ENCODE results near the gene EMP2. TPM values are rescaled to one million over a fixed set of nuclear protein-coding genes. Genes with fewer than 3 reads are reported as not detected.

EMP2 gene
- polyA plus RNA-seq, 1 experiment, result 57.8 TPM

DNA sequence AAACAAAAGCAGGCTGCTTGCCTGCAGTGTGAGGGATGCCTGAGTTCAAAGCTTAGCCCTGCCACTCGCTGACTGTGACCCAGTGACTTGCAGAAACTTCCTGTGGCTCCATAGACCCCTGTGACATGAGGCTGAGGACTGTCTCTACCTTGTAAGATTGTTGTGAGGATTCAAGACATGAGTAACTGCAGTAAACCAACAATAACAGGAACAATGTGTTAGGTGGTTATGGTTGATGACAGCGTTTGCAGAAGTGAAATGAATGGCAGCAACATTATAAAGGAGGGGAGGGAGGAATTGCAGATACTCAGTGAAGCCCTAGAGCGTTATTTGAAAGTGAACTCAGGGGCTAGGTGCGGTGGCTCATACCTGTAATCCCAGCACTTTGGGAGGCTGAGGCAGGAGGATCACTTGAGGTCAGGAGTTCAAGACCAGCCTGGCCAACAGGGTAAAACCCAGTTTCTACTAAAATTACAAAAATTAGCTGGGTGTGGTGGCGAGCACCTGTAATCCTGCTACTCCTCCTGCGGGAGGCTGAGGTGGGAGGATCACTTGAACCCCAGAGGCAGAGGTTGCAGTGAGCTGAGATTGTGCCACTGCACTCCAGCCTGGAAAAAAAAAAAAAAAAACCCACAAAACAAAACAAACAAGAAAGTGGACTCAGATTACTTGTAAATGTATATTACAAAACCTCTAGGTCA lies 33.5 kb upstream of the EMP2 start:
- ChIA-PET POLR2A (no interaction called here), CTCF (interaction anchor here (1.1 kb wide), 1 partner anchor 33 kb away, joined by 6 read pairs; the partner anchor contains the start of gene EMP2)
- no peak overlapping the region for H3K4me3 ChIP-seq (ENCODE audit: low read depth, low read length)
- TF ChIP-seq, protein P1, sequence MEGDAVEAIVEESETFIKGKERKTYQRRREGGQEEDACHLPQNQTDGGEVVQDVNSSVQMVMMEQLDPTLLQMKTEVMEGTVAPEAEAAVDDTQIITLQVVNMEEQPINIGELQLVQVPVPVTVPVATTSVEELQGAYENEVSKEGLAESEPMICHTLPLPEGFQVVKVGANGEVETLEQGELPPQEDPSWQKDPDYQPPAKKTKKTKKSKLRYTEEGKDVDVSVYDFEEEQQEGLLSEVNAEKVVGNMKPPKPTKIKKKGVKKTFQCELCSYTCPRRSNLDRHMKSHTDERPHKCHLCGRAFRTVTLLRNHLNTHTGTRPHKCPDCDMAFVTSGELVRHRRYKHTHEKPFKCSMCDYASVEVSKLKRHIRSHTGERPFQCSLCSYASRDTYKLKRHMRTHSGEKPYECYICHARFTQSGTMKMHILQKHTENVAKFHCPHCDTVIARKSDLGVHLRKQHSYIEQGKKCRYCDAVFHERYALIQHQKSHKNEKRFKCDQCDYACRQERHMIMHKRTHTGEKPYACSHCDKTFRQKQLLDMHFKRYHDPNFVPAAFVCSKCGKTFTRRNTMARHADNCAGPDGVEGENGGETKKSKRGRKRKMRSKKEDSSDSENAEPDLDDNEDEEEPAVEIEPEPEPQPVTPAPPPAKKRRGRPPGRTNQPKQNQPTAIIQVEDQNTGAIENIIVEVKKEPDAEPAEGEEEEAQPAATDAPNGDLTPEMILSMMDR (IDR thresholded peaks at IDR 0.05; ENCODE audit: insufficient read depth, low read depth, low read length), result no peak
- H3K27me3 ChIP-seq (ENCODE audit: control insufficient read depth, insufficient read depth, low read length), result no peaks in the 10 kb centered on the region
- H3K36me3 ChIP-seq (ENCODE audit: control insufficient read depth, insufficient read depth, low read length), result no peaks in the 10 kb centered on the region
- DNase-seq (ENCODE audit: low read depth), result no peak

DNA sequence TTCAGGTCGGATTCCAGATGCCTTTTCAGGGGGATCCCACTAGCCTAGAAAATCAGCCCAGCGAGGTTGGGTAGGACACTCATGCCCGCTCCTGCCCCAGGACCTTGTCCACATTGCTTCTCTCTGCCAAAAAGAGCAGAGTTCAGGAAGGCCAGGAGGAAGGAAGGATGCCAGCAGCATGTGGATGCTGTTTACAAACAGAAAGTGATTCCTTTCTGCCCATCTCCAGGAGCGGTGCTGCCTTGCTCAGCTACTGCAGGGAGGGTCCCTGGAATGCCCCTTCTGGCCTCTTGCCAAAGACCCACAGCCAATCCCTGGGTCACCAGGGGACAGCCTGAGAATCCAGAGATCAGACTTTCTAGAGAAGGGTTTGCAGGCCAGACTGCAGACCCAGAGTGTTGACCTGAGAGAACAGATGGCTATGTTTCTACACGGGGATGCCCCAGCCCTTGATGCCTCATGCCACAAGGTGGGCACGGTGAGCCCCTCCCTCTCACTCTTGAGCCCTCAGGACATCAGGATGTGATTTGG lies 32.3 kb upstream of the EMP2 start:
- ChIA-PET CTCF (no interaction called here), POLR2A (no interaction called here)
- Histone ChIP-seq H3K4me3 (ENCODE audit: low read depth, low read length) (no peak overlapping the region), H3K27me3 (ENCODE audit: control insufficient read depth, insufficient read depth, low read length) (no peaks in the 10 kb centered on the region), H3K36me3 (ENCODE audit: control insufficient read depth, insufficient read depth, low read length) (no peaks in the 10 kb centered on the region)
- TF ChIP-seq, protein P1 (IDR thresholded peaks at IDR 0.05; ENCODE audit: insufficient read depth, low read depth, low read length), result no peak
- DNase-seq (ENCODE audit: low read depth), result no peak

GRCh38 chr16:10611825-10612342 lies 31.5 kb upstream of the EMP2 start:
- H3K27me3 ChIP-seq (ENCODE audit: control insufficient read depth, insufficient read depth, low read length), result no peaks in the 10 kb centered on the region
- H3K36me3 ChIP-seq (ENCODE audit: control insufficient read depth, insufficient read depth, low read length), result no peaks in the 10 kb centered on the region
- TF ChIP-seq, protein P1 (IDR thresholded peaks at IDR 0.05; ENCODE audit: insufficient read depth, low read depth, low read length), result no peak
- POLR2A ChIA-PET, result no interaction called here
- no peak overlapping the region for H3K4me3 ChIP-seq (ENCODE audit: low read depth, low read length)
- CTCF ChIA-PET, result no interaction called here
- DNase-seq (ENCODE audit: low read depth), result no peak

DNA sequence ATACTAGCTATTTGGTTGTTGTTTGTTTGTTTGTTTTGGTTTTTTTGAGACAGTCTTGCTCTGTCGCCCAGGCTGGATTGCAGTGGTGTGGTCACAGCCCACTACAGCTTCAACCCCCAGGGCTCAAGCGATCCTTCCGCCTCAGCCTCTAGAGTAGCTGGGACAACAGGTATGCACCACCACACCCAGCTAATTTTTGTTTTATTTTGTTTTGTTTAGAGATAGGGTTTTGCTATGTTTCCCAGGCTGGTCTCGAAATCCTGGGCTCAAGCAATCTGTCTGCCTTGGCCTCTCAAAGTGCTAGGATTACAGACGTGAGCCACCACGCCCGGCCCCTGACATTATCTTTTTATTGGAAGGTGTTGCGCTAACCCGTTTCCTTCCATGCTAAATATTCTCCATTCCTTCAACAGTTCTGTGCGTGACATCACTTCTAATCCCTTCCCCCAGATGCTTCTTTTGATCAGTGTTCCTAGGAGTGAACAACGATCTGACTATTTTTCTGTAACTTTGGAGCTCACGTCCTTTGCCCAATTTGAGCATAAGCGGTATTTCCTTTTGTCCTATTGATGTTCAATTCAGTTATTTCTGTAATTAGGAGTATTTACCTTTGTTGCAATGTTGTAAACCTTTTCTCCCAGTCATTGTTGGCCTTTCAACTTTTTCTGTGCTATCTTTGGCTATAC lies 30.2 kb upstream of the EMP2 start:
- ChIA-PET CTCF (interaction anchor here (0.6 to 1.1 kb wide), 2 partner anchors 17 to 35 kb away, joined by 3 read pairs; no protein-coding TSS in a partner anchor), POLR2A (no interaction called here)
- DNase-seq (ENCODE audit: low read depth), result no peak
- no peak overlapping the region for H3K4me3 ChIP-seq (ENCODE audit: low read depth, low read length)
- TF ChIP-seq, protein P1 (IDR thresholded peaks at IDR 0.05; ENCODE audit: insufficient read depth, low read depth, low read length), result no peak
- H3K36me3 ChIP-seq (ENCODE audit: control insufficient read depth, insufficient read depth, low read length), result no peaks in the 10 kb centered on the region
- H3K27me3 ChIP-seq (ENCODE audit: control insufficient read depth, insufficient read depth, low read length), result no peaks in the 10 kb centered on the region

DNA sequence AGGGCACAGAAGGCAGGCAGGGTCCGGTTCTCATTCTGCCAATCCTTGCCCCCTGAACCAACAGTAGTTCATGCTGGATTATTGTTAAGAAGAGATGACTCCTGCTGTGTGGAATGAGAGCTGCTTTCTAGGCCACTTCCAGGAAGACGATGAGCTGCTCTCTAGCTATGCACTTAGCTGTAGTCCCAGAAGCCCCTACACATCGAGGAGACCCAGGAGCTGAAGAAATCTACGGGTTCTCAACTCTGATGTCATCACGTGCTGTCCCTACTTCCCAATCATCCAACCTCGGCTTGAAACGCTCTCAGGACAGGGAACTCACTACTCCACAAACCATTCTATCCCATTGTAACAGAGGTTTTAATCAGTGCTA lies 29.0 kb upstream of the EMP2 start:
- POLR2A ChIA-PET, result no interaction called here
- CTCF ChIA-PET, result interaction anchor here (1.1 to 1.5 kb wide), 5 partner anchors 16 to 31 kb away, joined by 3 to 6 read pairs (median 4); partner anchors contain the start of gene EMP2
- no peaks in the 10 kb centered on the region for H3K27me3 ChIP-seq (ENCODE audit: control insufficient read depth, insufficient read depth, low read length)
- no peak overlapping the region for H3K4me3 ChIP-seq (ENCODE audit: low read depth, low read length)
- TF ChIP-seq, protein P1 (IDR thresholded peaks at IDR 0.05; ENCODE audit: insufficient read depth, low read depth, low read length), result no peak
- DNase-seq (ENCODE audit: low read depth), result peak; percentile 26
- H3K36me3 ChIP-seq (ENCODE audit: control insufficient read depth, insufficient read depth, low read length), result no peaks in the 10 kb centered on the region

Data from BJ (cell line).